Medulla oblongata (tissue), 1 donor: ENCODE results near the gene CDC25C.
"Not testable (repeated sequence)": the region's sequence is repeated elsewhere in the genome, so short reads cannot be mapped to it uniquely, and the experiment has no call there.

Experiments
- DNase-seq: peaks from one replicate; pipeline ENCODE4 v3.0.0-alpha.2; 2015; ENCODE audit errors: extremely low spot score

The CDC25C gene

GRCh38 chr5:138346889-138347288 is 15.3 kb upstream of the CDC25C start:
- no peak for DNase-seq

GRCh38 chr5:138344887-138345622 is 13.5 kb upstream of the CDC25C start:
- no peak for DNase-seq

- no peak for DNase-seq
These were observed 8.4 kb upstream of the CDC25C start for GRCh38 chr5:138340008-138340407.

- peak; percentile 31 for DNase-seq
These were observed 7.9 kb upstream of the CDC25C start for GRCh38 chr5:138339464-138339863.

- DNase-seq = peak; percentile 50
These were observed 7.5 kb upstream of the CDC25C start for GRCh38 chr5:138339091-138339456.

- DNase-seq = no peak
These were observed 6.9 kb upstream of the CDC25C start for GRCh38 chr5:138338411-138339090.

- peak; percentile 96 for DNase-seq
These were observed 6.2 kb upstream of the CDC25C start, which contains the start of gene FAM53C for GRCh38 chr5:138337685-138338410. Gene FAM53C (plus strand): TSS chr5:138338266. CDS start chr5:138341336, 3,070 bp downstream.

- peak; percentile 93 for DNase-seq
These were observed 5.5 kb upstream of the CDC25C start for GRCh38 chr5:138336952-138337684.

GRCh38 chr5:138334867-138335447 is 3.4 kb upstream of the CDC25C start:
- no peak for DNase-seq

- DNase-seq = no peak
These were observed 673 bp downstream of the CDC25C start for GRCh38 chr5:138330813-138331448.

GRCh38 chr5:138318211-138318610 is 13.4 kb downstream of the CDC25C start:
- not testable (repeated sequence) for DNase-seq

GRCh38 chr5:138316355-138316754 is 15.2 kb downstream of the CDC25C start:
- DNase-seq = no peak

GRCh38 chr5:138315751-138316278 is 15.8 kb downstream of the CDC25C start:
- DNase-seq = no peak

- peak; percentile 11 for DNase-seq
These were observed 25.8 kb downstream of the CDC25C start for GRCh38 chr5:138305797-138306196.

- no peak for DNase-seq
These were observed 28.2 kb downstream of the CDC25C start for GRCh38 chr5:138303372-138303771.

- DNase-seq = no peak
These were observed 42.3 kb downstream of the CDC25C start for GRCh38 chr5:138289296-138289695.

GRCh38 chr5:138287246-138287645 is 44.4 kb downstream of the CDC25C start:
- no peak for DNase-seq

- peak; percentile 38 for DNase-seq
These were observed 48.5 kb downstream of the CDC25C start for GRCh38 chr5:138282920-138283742.

- DNase-seq = no peak
These were observed 50.7 kb downstream of the CDC25C start for GRCh38 chr5:138280915-138281314.
